Keratinocyte (primary cell): Measurements from ENCODE around the gene MED17. TPM values are rescaled to one million over a fixed set of nuclear protein-coding genes. Genes with fewer than 3 reads are reported as not detected.

Experiments
- DNase-seq: peaks from one replicate; pipeline ENCODE4 v3.0.0-alpha.2; 2011; ENCODE audit warnings: low read depth, missing footprints, low spot score
- FAIRE-seq: peaks from 2 replicates; lab custom pipeline; 2011; peaks lifted over from hg19 to GRCh38; lab: Jason Lieb, UNC
- H2AFZ ChIP-seq: 2 replicates; pipeline ENCODE4 v1.6.0; 2012; ENCODE audit warnings: low read length, control low read depth, inconsistent platforms; ENCODE audit not compliant: control insufficient read depth
- H3K27ac ChIP-seq: 2 replicates; pipeline ENCODE4 v1.5.1; 2011; ENCODE audit warnings: low read length; ENCODE audit not compliant: control insufficient read depth, insufficient read depth
- H3K27me3 ChIP-seq: 3 replicates; pipeline ENCODE4 v1.6.0; 2011; ENCODE audit warnings: low read length; ENCODE audit not compliant: control insufficient read depth, insufficient read depth; ENCODE audit errors: extremely low read depth
- H3K36me3 ChIP-seq, 2 experiments: 2 replicates in 1 of 2; 3 replicates in 1 of 2; pipeline ENCODE4 v1.5.1; 2011; ENCODE audit warnings: low read length in 2 of 2, mild to moderate bottlenecking in 1 of 2; ENCODE audit not compliant: control insufficient read depth in 2 of 2, insufficient read depth in 2 of 2; ENCODE audit errors: extremely low read depth in 1 of 2
- H3K4me1 ChIP-seq: 3 replicates; pipeline ENCODE4 v1.5.1; 2011; ENCODE audit warnings: low read length; ENCODE audit not compliant: control insufficient read depth, insufficient read depth; ENCODE audit errors: extremely low read depth
- H3K4me2 ChIP-seq: 3 replicates; pipeline ENCODE4 v1.6.0; 2011; ENCODE audit warnings: low read depth, low read length; ENCODE audit not compliant: control insufficient read depth, insufficient read depth; ENCODE audit errors: extremely low read depth
- H3K4me3 ChIP-seq, 3 experiments: fragments of 200-600 bp in 1 of 3; sonication (generic) in 1 of 3; 2 replicates in 2 of 3; 3 replicates in 1 of 3; pipeline ENCODE4 v1.5.1; 2011 to 2016; ENCODE audit warnings: low read length in 3 of 3, mild to moderate bottlenecking in 3 of 3, control low read depth in 2 of 3, inconsistent platforms in 1 of 3, low read depth in 1 of 3, mixed read lengths in 1 of 3, mixed run types in 1 of 3, moderate library complexity in 1 of 3; ENCODE audit not compliant: control insufficient read depth in 2 of 3, insufficient read depth in 2 of 3; ENCODE audit errors: extremely low read depth in 1 of 3
- H3K79me2 ChIP-seq: 2 replicates; pipeline ENCODE4 v1.6.0; 2012; ENCODE audit warnings: low read length; ENCODE audit not compliant: control insufficient read depth, insufficient read depth
- H3K9ac ChIP-seq: 3 replicates; pipeline ENCODE4 v1.6.0; 2011; ENCODE audit warnings: low read length; ENCODE audit not compliant: control insufficient read depth, insufficient read depth; ENCODE audit errors: extremely low read depth
- H3K9me1 ChIP-seq: 3 replicates; pipeline ENCODE4 v1.6.0; 2011; ENCODE audit warnings: low read length; ENCODE audit not compliant: control insufficient read depth, insufficient read depth; ENCODE audit errors: extremely low read depth
- H3K9me3 ChIP-seq: 2 replicates; pipeline ENCODE4 v1.5.1; 2012; ENCODE audit warnings: low read depth, low read length; ENCODE audit not compliant: control insufficient read depth
- H4K20me1 ChIP-seq: 3 replicates; pipeline ENCODE4 v1.6.0; 2011; ENCODE audit warnings: low read length; ENCODE audit not compliant: control insufficient read depth, insufficient read depth; ENCODE audit errors: extremely low read depth
- EZH2 ChIP-seq: IDR thresholded peaks from one replicate; pipeline ENCODE4 v1.6.1; 2012; ENCODE audit warnings: inconsistent platforms, mild to moderate bottlenecking, low read length, moderate library complexity
- dilution Hi-C: fragments of 300-500 bp; cut with MboI; formaldehyde crosslinking; loops from one replicate; pipeline ENCODE4 v1.7.0; 2020; ENCODE audit warnings: low sequenced_read_pairs; ENCODE audit not compliant: extremely low pct_ligation_motif_present
- polyA plus RNA-seq, 5 experiments: library from polyadenylated mRNA; depleted of rRNA in 3 of 5; stranded (reverse) in 3 of 5; stranded (forward) in 1 of 5; unstranded in 1 of 5; fragments of >200 nt; gene quantifications; 1 replicate in 1 of 5; 2 replicates in 3 of 5; 3 replicates in 1 of 5; pipeline versions ENCODE4 v1.2.1 to v1.2.3, GENCODE V29; 2011 to 2012; ENCODE audit warnings: missing spikeins in 2 of 5, low read depth in 1 of 5, low replicate concordance in 1 of 5
- TF ChIP-seq, protein P1 (sequence below), 3 experiments: IDR thresholded peaks in 1 of 3; conservative IDR thresholded peaks in 1 of 3; optimal IDR thresholded peaks in 1 of 3; 2 replicates in 2 of 3; 3 replicates in 1 of 3; pipeline versions ENCODE3 to v1.5.1; 2011; ENCODE audit warnings: low read length in 3 of 3, mild to moderate bottlenecking in 3 of 3, moderate library complexity in 2 of 3, control low read depth in 1 of 3, inconsistent platforms in 1 of 3; ENCODE audit not compliant: insufficient read depth in 2 of 3; ENCODE audit errors: extremely low read depth in 1 of 3

MED17 gene
- polyA plus RNA-seq, 1 donor (not counting 4 experiments of a cell fraction or from before 2014, with no cell fraction given), result 25.1 TPM

GRCh38 chr11:93734427-93735222, 49.5 kb upstream of the MED17 start:
- peaks cover 27% of the 10 kb centered on the region for H3K4me1 ChIP-seq
- no peaks in the 10 kb centered on the region for H3K27me3 ChIP-seq
- dilution Hi-C loops, result no loop called here
- peaks cover 33 to 74% of the 10 kb centered on the region in 2 experiments for H3K36me3 ChIP-seq
- peaks cover 59% of the 10 kb centered on the region for H3K79me2 ChIP-seq
- H3K4me3 ChIP-seq, result no peak overlapping the region
- H4K20me1 ChIP-seq, result peaks cover 50% of the 10 kb centered on the region
- no peak overlapping the region for H3K27ac ChIP-seq
- no peak for DNase-seq
- no peak overlapping the region for H2AFZ ChIP-seq
- H3K9me3 ChIP-seq, result no peaks in the 10 kb centered on the region
- no peaks in the 10 kb centered on the region for H3K9me1 ChIP-seq
- H3K4me2 ChIP-seq, result peak overlapping the region; percentile 11
- TF ChIP-seq, protein P1, sequence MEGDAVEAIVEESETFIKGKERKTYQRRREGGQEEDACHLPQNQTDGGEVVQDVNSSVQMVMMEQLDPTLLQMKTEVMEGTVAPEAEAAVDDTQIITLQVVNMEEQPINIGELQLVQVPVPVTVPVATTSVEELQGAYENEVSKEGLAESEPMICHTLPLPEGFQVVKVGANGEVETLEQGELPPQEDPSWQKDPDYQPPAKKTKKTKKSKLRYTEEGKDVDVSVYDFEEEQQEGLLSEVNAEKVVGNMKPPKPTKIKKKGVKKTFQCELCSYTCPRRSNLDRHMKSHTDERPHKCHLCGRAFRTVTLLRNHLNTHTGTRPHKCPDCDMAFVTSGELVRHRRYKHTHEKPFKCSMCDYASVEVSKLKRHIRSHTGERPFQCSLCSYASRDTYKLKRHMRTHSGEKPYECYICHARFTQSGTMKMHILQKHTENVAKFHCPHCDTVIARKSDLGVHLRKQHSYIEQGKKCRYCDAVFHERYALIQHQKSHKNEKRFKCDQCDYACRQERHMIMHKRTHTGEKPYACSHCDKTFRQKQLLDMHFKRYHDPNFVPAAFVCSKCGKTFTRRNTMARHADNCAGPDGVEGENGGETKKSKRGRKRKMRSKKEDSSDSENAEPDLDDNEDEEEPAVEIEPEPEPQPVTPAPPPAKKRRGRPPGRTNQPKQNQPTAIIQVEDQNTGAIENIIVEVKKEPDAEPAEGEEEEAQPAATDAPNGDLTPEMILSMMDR (optimal IDR thresholded peaks at IDR 0.05 in 1 of 3, IDR thresholded peaks at IDR 0.05 in 1 of 3, conservative IDR thresholded peaks at IDR 0.05 in 1 of 3; ENCODE audit: extremely low read depth in 1 of 3, insufficient read depth in 2 of 3, low read length in 3 of 3), result no peak
- no peak for TF ChIP-seq EZH2
- FAIRE-seq, result no peak
- no peak overlapping the region for H3K9ac ChIP-seq

DNA sequence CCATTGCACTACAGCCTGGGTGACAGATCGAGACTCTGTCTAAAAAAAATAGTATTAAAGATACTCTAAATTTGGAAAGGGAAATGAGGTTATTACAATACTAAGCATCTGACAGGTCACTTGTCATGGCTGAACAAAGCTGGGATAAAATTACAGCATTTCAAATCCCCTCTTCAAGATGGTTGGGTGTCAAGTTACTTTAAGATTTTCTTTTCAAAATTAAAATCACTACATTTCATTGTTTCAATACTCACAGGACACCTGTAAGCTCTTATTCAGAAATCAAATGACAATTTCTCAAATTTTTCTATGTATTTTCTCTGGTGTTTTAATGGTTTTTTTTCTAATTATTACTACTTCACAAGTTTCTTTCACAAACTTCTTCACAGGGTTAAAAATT, 48.5 kb upstream of the MED17 start:
- Histone ChIP-seq H3K4me1 (peaks cover 27% of the 10 kb centered on the region), H3K9ac (no peak overlapping the region)
- FAIRE-seq, result no peak

More for the DNA sequence above, 48.5 kb upstream of the MED17 start:
- H3K9me1 ChIP-seq, result no peaks in the 10 kb centered on the region
- peaks cover 31 to 69% of the 10 kb centered on the region in 2 experiments for H3K36me3 ChIP-seq
- H3K4me2 ChIP-seq, result no peak overlapping the region
- peaks cover 69% of the 10 kb centered on the region for H3K79me2 ChIP-seq
- TF ChIP-seq, protein P1 (optimal IDR thresholded peaks at IDR 0.05 in 1 of 3, IDR thresholded peaks at IDR 0.05 in 1 of 3, conservative IDR thresholded peaks at IDR 0.05 in 1 of 3; ENCODE audit: extremely low read depth in 1 of 3, insufficient read depth in 2 of 3, low read length in 3 of 3), result no peak
- no peak for TF ChIP-seq EZH2
- dilution Hi-C loops, result no loop called here
- DNase-seq, result no peak
- no peak overlapping the region for H2AFZ ChIP-seq
- no peak overlapping the region for H3K4me3 ChIP-seq
- H4K20me1 ChIP-seq, result peaks cover 49% of the 10 kb centered on the region
- no peaks in the 10 kb centered on the region for H3K27me3 ChIP-seq
- no peak overlapping the region for H3K27ac ChIP-seq
- no peaks in the 10 kb centered on the region for H3K9me3 ChIP-seq
